Left ventricle myocardium inferior (tissue), 1 donor: ENCODE results near the gene STK10. TPM values are rescaled to one million over a fixed set of nuclear protein-coding genes. Genes with fewer than 3 reads are reported as not detected.
A peak's percentile ranks its signal among the peaks of the same experiment; 100 is the strongest.

Source experiments
- DNase-seq: peaks from one replicate; pipeline ENCODE4 v3.0.0-alpha.2; 2020
- H3K27ac ChIP-seq: fragments of 200-600 bp; replicated peaks from 2 replicates; pipeline ENCODE4 v1.8.0; 2021
- H3K27me3 ChIP-seq: fragments of 200-600 bp; 2 replicates; pipeline ENCODE4 v1.8.0; 2021; ENCODE audit warnings: low read depth
- H3K36me3 ChIP-seq: fragments of 200-600 bp; 2 replicates; pipeline ENCODE4 v1.8.0; 2021
- H3K4me1 ChIP-seq: fragments of 200-600 bp; 2 replicates; pipeline ENCODE4 v1.8.0; 2021
- H3K4me3 ChIP-seq: fragments of 200-600 bp; 2 replicates; pipeline ENCODE4 v1.8.0; 2021; ENCODE audit warnings: mild to moderate bottlenecking, moderate library complexity
- H3K9me3 ChIP-seq: fragments of 200-600 bp; replicated peaks from 2 replicates; pipeline ENCODE4 v1.8.0; 2021
- intact Hi-C: fragments of 100-400 bp; cut with micrococcal nuclease; formaldehyde crosslinking; loops from one replicate; pipeline ENCODE4 v1.11.0; 2022
- total RNA-seq: library from RNA; stranded (reverse); fragmentation: NEBNext Ultra II Directional; extraction: Animal tissue kit (Norgen Biotek cat#: 25700); gene quantifications from one replicate; pipeline ENCODE4 v1.2.1, GENCODE V29; 2021
- TF ChIP-seq, protein P1 (sequence below): fragments of 200-600 bp; IDR thresholded peaks from 2 replicates; pipeline ENCODE4 v1.8.0; 2021; ENCODE audit warnings: antibody characterized with exemption, mild to moderate bottlenecking, borderline replicate concordance
- donor health status: DM: no; HTN: yes; CAD: no; lungs with severe emphysema.

Gene STK10
- total RNA-seq, 1 donor from 2014 or later, result 5.3 TPM

DNA sequence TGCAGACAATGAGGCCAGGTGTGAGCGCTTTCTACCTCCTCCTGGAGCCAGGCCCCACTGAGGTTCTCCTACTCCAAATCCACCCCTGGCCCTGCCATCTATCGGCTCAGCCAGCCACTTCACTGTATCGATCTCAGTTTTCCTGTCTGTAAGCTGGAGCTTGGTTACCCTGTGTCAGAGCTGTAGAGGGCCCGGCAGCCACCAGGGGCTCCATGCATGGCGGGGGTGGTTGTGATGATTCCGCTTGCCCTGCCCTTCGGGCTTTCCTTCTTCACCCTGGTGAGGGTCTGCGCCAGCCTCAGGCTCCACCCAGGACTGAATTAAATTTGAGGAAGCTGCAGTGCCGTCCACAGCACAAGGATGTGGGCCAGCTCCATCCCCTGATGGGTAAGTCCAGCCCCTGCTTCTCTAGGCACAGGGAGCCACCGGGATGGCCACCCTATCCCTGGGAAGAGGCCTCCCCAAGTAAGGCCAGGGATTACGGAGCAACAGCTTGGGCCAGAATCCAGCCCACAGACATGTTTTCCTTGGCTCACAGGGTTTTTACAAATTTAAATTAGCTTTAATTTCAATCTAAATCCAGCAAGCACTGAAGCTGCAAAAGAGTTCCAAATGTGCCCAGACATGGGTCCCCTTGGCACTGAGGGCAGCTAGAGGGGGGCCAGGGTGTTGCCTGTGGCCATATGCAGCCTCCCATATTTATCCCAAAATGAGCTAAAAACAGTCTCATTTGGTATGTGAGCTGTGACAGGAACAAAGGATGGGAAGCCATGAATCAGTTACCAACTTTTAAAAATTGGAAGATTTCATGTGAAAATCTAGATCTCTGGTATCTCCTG, 92.4 kb downstream of the STK10 start:
- no peak overlapping the region for H3K4me3 ChIP-seq
- H3K4me1 ChIP-seq, result peaks cover 22% of the 10 kb centered on the region
- H3K27ac ChIP-seq, result peak overlapping the region; percentile 0
- peaks cover 25% of the 10 kb centered on the region for H3K36me3 ChIP-seq
- H3K27me3 ChIP-seq, result no peaks in the 10 kb centered on the region
- intact Hi-C loops, result no loop called here
- TF ChIP-seq, protein P1, sequence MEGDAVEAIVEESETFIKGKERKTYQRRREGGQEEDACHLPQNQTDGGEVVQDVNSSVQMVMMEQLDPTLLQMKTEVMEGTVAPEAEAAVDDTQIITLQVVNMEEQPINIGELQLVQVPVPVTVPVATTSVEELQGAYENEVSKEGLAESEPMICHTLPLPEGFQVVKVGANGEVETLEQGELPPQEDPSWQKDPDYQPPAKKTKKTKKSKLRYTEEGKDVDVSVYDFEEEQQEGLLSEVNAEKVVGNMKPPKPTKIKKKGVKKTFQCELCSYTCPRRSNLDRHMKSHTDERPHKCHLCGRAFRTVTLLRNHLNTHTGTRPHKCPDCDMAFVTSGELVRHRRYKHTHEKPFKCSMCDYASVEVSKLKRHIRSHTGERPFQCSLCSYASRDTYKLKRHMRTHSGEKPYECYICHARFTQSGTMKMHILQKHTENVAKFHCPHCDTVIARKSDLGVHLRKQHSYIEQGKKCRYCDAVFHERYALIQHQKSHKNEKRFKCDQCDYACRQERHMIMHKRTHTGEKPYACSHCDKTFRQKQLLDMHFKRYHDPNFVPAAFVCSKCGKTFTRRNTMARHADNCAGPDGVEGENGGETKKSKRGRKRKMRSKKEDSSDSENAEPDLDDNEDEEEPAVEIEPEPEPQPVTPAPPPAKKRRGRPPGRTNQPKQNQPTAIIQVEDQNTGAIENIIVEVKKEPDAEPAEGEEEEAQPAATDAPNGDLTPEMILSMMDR, result no peak
- DNase-seq, result no peak
- H3K9me3 ChIP-seq, result no peaks in the 10 kb centered on the region

DNA sequence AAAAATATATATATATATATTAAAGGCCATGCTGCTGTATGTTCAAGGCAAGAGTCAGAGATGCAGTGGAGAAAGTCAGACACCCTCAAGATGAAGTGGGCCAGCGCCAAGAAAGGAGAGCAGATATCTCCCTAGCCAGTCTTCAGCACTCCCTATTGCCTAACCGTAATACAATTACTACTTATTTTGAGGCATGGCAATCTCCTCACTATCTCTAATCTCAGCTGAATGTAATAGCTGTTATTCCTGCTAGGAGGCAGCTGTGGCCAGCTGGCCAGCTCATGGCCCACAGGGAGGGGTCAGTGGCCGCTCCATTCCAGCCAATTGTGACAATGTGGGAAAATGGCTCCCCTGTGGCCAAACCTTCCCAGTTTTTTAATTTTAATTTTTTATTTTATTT, 94.1 kb downstream of the STK10 start:
- no peak overlapping the region for H3K4me3 ChIP-seq
- H3K9me3 ChIP-seq, result no peaks in the 10 kb centered on the region
- intact Hi-C loops, result no loop called here
- peaks cover 34% of the 10 kb centered on the region for H3K36me3 ChIP-seq
- peak overlapping the region; percentile 25 for H3K27ac ChIP-seq
- H3K27me3 ChIP-seq, result no peaks in the 10 kb centered on the region
- TF ChIP-seq, protein P1, result no peak
- peaks cover 22% of the 10 kb centered on the region for H3K4me1 ChIP-seq
- peak; percentile 69 for DNase-seq

DNA sequence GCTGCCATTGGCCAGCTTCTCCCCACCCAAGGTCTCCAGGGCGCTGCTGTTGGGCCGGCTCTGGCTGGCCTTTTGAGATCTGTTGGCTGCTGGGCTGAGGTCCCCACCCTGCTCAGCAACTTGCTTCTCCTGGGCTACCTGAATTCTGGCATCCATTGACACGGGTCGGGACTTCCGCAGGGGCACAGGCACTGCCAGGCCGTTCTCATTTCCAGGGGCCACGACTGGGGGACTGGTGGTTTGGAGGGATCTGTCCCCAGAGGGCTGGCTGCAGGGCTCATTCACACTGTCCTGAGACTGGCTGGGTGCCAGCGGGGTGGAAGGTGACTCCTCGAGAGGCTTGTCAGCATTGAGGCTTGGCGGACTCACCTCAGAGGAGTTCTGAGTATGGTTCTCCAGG, 94.5 kb downstream of the STK10 start:
- H3K4me1 ChIP-seq, result peaks cover 22% of the 10 kb centered on the region
- TF ChIP-seq, protein P1, result no peak
- peaks cover 34% of the 10 kb centered on the region for H3K36me3 ChIP-seq
- intact Hi-C loops, result no loop called here
- no peak overlapping the region for H3K4me3 ChIP-seq
- H3K9me3 ChIP-seq, result no peaks in the 10 kb centered on the region
- peak; percentile 50 for DNase-seq
- H3K27me3 ChIP-seq, result no peaks in the 10 kb centered on the region
- H3K27ac ChIP-seq, result no peak overlapping the region

DNA sequence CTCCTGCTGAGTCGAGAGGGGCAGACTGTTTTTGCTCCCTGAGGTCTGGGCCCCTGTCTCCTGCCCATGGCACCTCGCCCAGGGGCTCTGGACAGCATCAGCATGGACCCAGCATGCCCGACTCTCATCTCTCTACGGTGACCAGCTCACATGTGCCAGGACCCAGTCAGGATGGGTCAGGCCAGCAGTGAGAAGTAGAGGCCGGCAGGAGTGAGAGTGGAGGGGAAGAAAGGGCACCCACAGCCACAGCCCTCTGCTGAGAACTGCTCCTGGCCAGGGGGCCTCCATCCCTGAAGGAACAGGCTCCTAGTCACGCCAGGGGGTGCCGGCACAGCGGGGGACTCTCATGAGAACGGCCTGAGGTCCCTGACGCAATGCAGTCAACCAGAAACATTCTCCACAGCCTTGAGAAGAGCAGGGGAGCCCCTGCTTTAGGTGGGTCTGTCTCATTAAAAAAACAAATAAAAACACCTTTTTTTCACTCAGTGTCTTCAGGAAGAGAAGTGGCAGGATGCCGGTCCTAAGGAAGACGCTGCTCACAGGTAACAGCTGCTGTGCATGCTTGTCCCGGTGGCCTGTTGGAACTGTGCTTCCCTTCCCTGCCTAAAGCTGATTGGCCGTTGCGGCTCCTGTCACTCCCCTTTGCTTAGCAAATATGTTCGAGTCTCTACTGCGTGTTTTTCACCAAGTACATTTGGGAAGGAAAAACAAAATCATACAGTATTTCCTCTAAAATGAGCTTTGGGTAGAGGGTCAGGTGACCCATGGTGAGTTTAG, 95.9 kb downstream of the STK10 start:
- no peak for DNase-seq
- Histone ChIP-seq H3K4me3 (no peak overlapping the region), H3K9me3 (no peaks in the 10 kb centered on the region), H3K4me1 (peaks cover 22% of the 10 kb centered on the region), H3K36me3 (peaks cover 34% of the 10 kb centered on the region), H3K27me3 (no peaks in the 10 kb centered on the region), H3K27ac (no peak overlapping the region)
- intact Hi-C loops, result no loop called here
- TF ChIP-seq, protein P1, result no peak

DNA sequence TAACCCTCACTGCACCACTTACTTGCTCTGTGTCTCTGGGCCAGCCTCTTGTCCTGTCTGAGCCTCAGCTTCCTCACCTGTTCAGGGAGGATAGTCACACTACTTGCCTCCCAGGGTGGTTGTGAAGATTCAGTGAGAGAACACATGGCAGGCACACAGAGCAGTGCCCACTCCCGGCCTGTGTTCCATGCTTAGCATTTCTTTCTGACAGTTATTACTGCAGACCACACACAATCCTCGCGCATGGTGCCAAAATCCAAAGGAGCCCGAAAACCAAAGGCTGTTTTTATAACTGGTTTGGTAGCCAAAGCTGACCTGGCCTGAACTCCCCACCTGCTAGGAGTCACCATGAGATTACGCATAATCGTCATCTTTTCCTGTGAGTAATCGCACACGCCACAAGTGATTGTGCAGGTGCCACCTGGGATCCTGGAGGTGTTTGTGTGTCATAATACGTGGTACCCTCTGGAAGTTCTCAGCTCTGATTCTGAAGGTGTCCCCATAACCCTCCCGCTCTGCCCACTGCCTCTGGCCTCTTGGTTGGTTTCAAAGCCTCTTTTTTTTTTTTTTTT, 97.0 kb downstream of the STK10 start:
- H3K27ac ChIP-seq, result no peak overlapping the region
- H3K4me1 ChIP-seq, result peaks cover 22% of the 10 kb centered on the region
- peaks cover 32% of the 10 kb centered on the region for H3K36me3 ChIP-seq
- H3K9me3 ChIP-seq, result no peaks in the 10 kb centered on the region
- intact Hi-C loops, result no loop called here
- H3K4me3 ChIP-seq, result no peak overlapping the region
- DNase-seq, result no peak
- no peaks in the 10 kb centered on the region for H3K27me3 ChIP-seq
- TF ChIP-seq, protein P1, result no peak
